ENCODE measurements around the gene NEXN. TPM values are rescaled to one million over a fixed set of nuclear protein-coding genes. Genes with fewer than 3 reads are reported as not detected.
A peak's percentile ranks its signal among the peaks of the same experiment; 100 is the strongest.

NEXN gene
- total and polyA plus RNA-seq, 2 of the 13 experiments (the other 11 are each of a cell fraction or from before 2014, with no cell fraction given) = 0.07 to 0.97 TPM

- TF ChIP-seq ZNF224 (CRISPR knock-in tag; IDR thresholded peaks at IDR 0.05) (no peak), YEATS4 (CRISPR knock-in tag; IDR thresholded peaks at IDR 0.05; ENCODE audit: borderline replicate concordance) (no peak), HNRNPK (IDR thresholded peaks at IDR 0.05; ENCODE audit: low read depth, low read length, poor library complexity, severe bottlenecking) (peak; percentile 47), ZBTB2 (CRISPR knock-in tag; IDR thresholded peaks at IDR 0.05; ENCODE audit: low read depth) (no peak), TFDP1 (CRISPR knock-in tag; IDR thresholded peaks at IDR 0.05; ENCODE audit: borderline replicate concordance) (no peak), ZSCAN12 (CRISPR knock-in tag; IDR thresholded peaks at IDR 0.05) (no peak), ZNF431 (CRISPR knock-in tag; IDR thresholded peaks at IDR 0.05; ENCODE audit: borderline replicate concordance, low read depth) (no peak), USF2 (IDR thresholded peaks at IDR 0.05; ENCODE audit: low read depth, low read length) (no peak), USF2 (CRISPR knock-in tag; IDR thresholded peaks at IDR 0.05; ENCODE audit: borderline replicate concordance) (no peak), PRPF4 (IDR thresholded peaks at IDR 0.05; ENCODE audit: low read depth, low read length, poor library complexity, severe bottlenecking) (no peak), AKNA (CRISPR knock-in tag; IDR thresholded peaks at IDR 0.05; ENCODE audit: borderline replicate concordance) (no peak), SPEN (CRISPR knock-in tag; IDR thresholded peaks at IDR 0.05; ENCODE audit: low read depth) (no peak), MAFG (CRISPR knock-in tag; IDR thresholded peaks at IDR 0.05) (no peak), KDM3A (CRISPR knock-in tag; IDR thresholded peaks at IDR 0.05; ENCODE audit: low read depth) (0 out of 2 replicates have a peak, but pooled peaks have one; percentile 40), TARDBP (CRISPR knock-in tag; IDR thresholded peaks at IDR 0.05) (no peak), TGIF2 (CRISPR knock-in tag; IDR thresholded peaks at IDR 0.05) (no peak), NAIF1 (CRISPR knock-in tag; IDR thresholded peaks at IDR 0.05; ENCODE audit: borderline replicate concordance) (no peak; the same call in 1 of the 2 replicates), HES4 (CRISPR knock-in tag; IDR thresholded peaks at IDR 0.05; ENCODE audit: borderline replicate concordance) (no peak), GATAD2A (CRISPR knock-in tag; IDR thresholded peaks at IDR 0.05) (peak; percentile 17; the same call in 1 of the 2 replicates), KLF9 (CRISPR knock-in tag; IDR thresholded peaks at IDR 0.05; ENCODE audit: low read depth) (no peak)
Observed at GRCh38 chr1:77888081-77888780, at the start of gene NEXN (continued).

Data from HepG2 (cell line).